ENCODE measurements around the gene BCDIN3D. TPM values are rescaled to one million over a fixed set of nuclear protein-coding genes. Genes with fewer than 3 reads are reported as not detected.
"Not testable (repeated sequence)": the region's sequence is repeated elsewhere in the genome, so short reads cannot be mapped to it uniquely, and the experiment has no call there.

BCDIN3D gene
- total RNA-seq, result 3.9 TPM

- DNase-seq (ENCODE audit: low spot score), result peak; percentile 95
Observed at GRCh38 chr12:49842519-49843352, at the start of gene BCDIN3D. TSS of gene BCDIN3D (minus strand) at chr12:49843106. CDS start at chr12:49843087, 19 bp downstream.

GRCh38 chr12:49892084-49892731 is 49.3 kb upstream of the BCDIN3D start:
- no peak for DNase-seq (ENCODE audit: low spot score)

GRCh38 chr12:49891476-49891875 is 48.6 kb upstream of the BCDIN3D start:
- no peak for DNase-seq (ENCODE audit: low spot score)

- DNase-seq (ENCODE audit: low spot score), result no peak
Observed at GRCh38 chr12:49891012-49891411, 48.1 kb upstream of the BCDIN3D start.

- DNase-seq (ENCODE audit: low spot score), result no peak
Observed at GRCh38 chr12:49890096-49890461, 47.2 kb upstream of the BCDIN3D start.

- no peak for DNase-seq (ENCODE audit: low spot score)
Observed at GRCh38 chr12:49889361-49890095, 46.6 kb upstream of the BCDIN3D start.

GRCh38 chr12:49888461-49889151 is 45.7 kb upstream of the BCDIN3D start:
- DNase-seq (ENCODE audit: low spot score), result no peak

- no peak for DNase-seq (ENCODE audit: low spot score)
Observed at GRCh38 chr12:49887536-49888401, 44.9 kb upstream of the BCDIN3D start.

GRCh38 chr12:49887091-49887490 is 44.2 kb upstream of the BCDIN3D start:
- DNase-seq (ENCODE audit: low spot score), result no peak

GRCh38 chr12:49885663-49886461 is 43.0 kb upstream of the BCDIN3D start:
- DNase-seq (ENCODE audit: low spot score), result no peak

- DNase-seq (ENCODE audit: low spot score), result no peak
Observed at GRCh38 chr12:49885118-49885517, 42.2 kb upstream of the BCDIN3D start.

- DNase-seq (ENCODE audit: low spot score), result no peak
Observed at GRCh38 chr12:49882851-49883464, 40.1 kb upstream of the BCDIN3D start.

- DNase-seq (ENCODE audit: low spot score), result no peak
Observed at GRCh38 chr12:49882248-49882850, 39.4 kb upstream of the BCDIN3D start.

GRCh38 chr12:49881415-49882247 is 38.7 kb upstream of the BCDIN3D start:
- DNase-seq (ENCODE audit: low spot score), result no peak

GRCh38 chr12:49880756-49881414 is 38.0 kb upstream of the BCDIN3D start:
- no peak for DNase-seq (ENCODE audit: low spot score)

GRCh38 chr12:49879065-49879464 is 36.2 kb upstream of the BCDIN3D start:
- DNase-seq (ENCODE audit: low spot score), result not testable (repeated sequence)

GRCh38 chr12:49878021-49878420 is 35.1 kb upstream of the BCDIN3D start:
- DNase-seq (ENCODE audit: low spot score), result no peak

- DNase-seq (ENCODE audit: low spot score), result no peak
Observed at GRCh38 chr12:49877066-49877465, 34.2 kb upstream of the BCDIN3D start.

Measured in ureter (tissue), 1 donor.